Activated naive CD8-positive, alpha-beta T cell treated with anti-CD3 and anti-CD28 coated beads, Interleukin-2, amount 50 U/mL, for 24 hours (primary cell): ENCODE measurements around the gene PLA2G2F.

ENCODE experiments used
- ATAC-seq: fragments of 150-1000 bp; cut with Tn5 transposase; one replicate; pipeline ENCODE4 v1.10.0; 2021
- DNase-seq: peaks from one replicate; pipeline ENCODE4 v3.0.0; 2021
- H3K27ac Mint-ChIP-seq: one replicate; pipeline ENCODE4 v1.8.0; 2021; ENCODE audit warnings: mild to moderate bottlenecking, mixed read lengths
- H3K27me3 Mint-ChIP-seq: one replicate; pipeline ENCODE4 v1.8.0; 2021; ENCODE audit warnings: mixed read lengths
- H3K36me3 Mint-ChIP-seq: one replicate; pipeline ENCODE4 v1.8.0; 2021; ENCODE audit warnings: low read depth, mixed read lengths
- H3K4me1 Mint-ChIP-seq: one replicate; pipeline ENCODE4 v1.8.0; 2021; ENCODE audit warnings: mixed read lengths
- H3K4me3 Mint-ChIP-seq: one replicate; pipeline ENCODE4 v1.8.0; 2021; ENCODE audit warnings: mild to moderate bottlenecking, moderate library complexity, mixed read lengths
- H3K9me3 Mint-ChIP-seq: one replicate; pipeline ENCODE4 v1.8.0; 2021; ENCODE audit warnings: mixed read lengths

PLA2G2F gene

GRCh38 chr1:20143734-20144565 lies 4.8 kb downstream of the PLA2G2F start:
- ATAC-seq (no peak), DNase-seq (no peak)
- no peaks in the 10 kb centered on the region for H3K9me3 Mint-ChIP-seq
- H3K27ac Mint-ChIP-seq, result no peak overlapping the region
- no peaks in the 10 kb centered on the region for H3K4me1 Mint-ChIP-seq
- no peak overlapping the region for H3K4me3 Mint-ChIP-seq
- H3K27me3 Mint-ChIP-seq, result no peaks in the 10 kb centered on the region
- H3K36me3 Mint-ChIP-seq, result no peaks in the 10 kb centered on the region

- H3K27me3 Mint-ChIP-seq, result peaks cover 2% of the 10 kb centered on the region
- H3K27ac Mint-ChIP-seq, result no peak overlapping the region
- no peaks in the 10 kb centered on the region for H3K36me3 Mint-ChIP-seq
- H3K4me1 Mint-ChIP-seq, result peaks cover 3% of the 10 kb centered on the region
- no peak for DNase-seq
- H3K9me3 Mint-ChIP-seq, result no peaks in the 10 kb centered on the region
- no peak for ATAC-seq
- H3K4me3 Mint-ChIP-seq, result no peak overlapping the region
Measured at GRCh38 chr1:20147846-20148570, 8.9 kb downstream of the PLA2G2F start.

GRCh38 chr1:20148571-20149500 lies 9.7 kb downstream of the PLA2G2F start:
- no peak overlapping the region for H3K27ac Mint-ChIP-seq
- no peak overlapping the region for H3K4me3 Mint-ChIP-seq

GRCh38 chr1:20149601-20150325 lies 10.6 kb downstream of the PLA2G2F start:
- H3K27me3 Mint-ChIP-seq, result peaks cover 2% of the 10 kb centered on the region
- no peaks in the 10 kb centered on the region for H3K9me3 Mint-ChIP-seq
- ATAC-seq, result no peak
- no peak overlapping the region for H3K4me3 Mint-ChIP-seq
- H3K4me1 Mint-ChIP-seq, result peaks cover 9% of the 10 kb centered on the region
- H3K27ac Mint-ChIP-seq, result no peak overlapping the region
- no peaks in the 10 kb centered on the region for H3K36me3 Mint-ChIP-seq
- no peak for DNase-seq

More at GRCh38 chr1:20148571-20149500, 9.7 kb downstream of the PLA2G2F start:
- DNase-seq, result no peak
- H3K36me3 Mint-ChIP-seq, result no peaks in the 10 kb centered on the region
- H3K27me3 Mint-ChIP-seq, result peaks cover 2% of the 10 kb centered on the region
- ATAC-seq, result no peak
- no peaks in the 10 kb centered on the region for H3K9me3 Mint-ChIP-seq
- H3K4me1 Mint-ChIP-seq, result peaks cover 3% of the 10 kb centered on the region

- Mint-ChIP-seq H3K9me3 (no peaks in the 10 kb centered on the region), H3K4me3 (no peak overlapping the region), H3K27ac (no peak overlapping the region), H3K36me3 (no peaks in the 10 kb centered on the region), H3K27me3 (peaks cover 2% of the 10 kb centered on the region), H3K4me1 (peaks cover 10% of the 10 kb centered on the region)
- ATAC-seq (no peak), DNase-seq (no peak)
Measured at GRCh38 chr1:20150326-20150705, 11.2 kb downstream of the PLA2G2F start.

- peaks cover 10% of the 10 kb centered on the region for H3K4me1 Mint-ChIP-seq
- H3K4me3 Mint-ChIP-seq, result no peak overlapping the region
- ATAC-seq (no peak), DNase-seq (no peak)
- no peaks in the 10 kb centered on the region for H3K36me3 Mint-ChIP-seq
- no peak overlapping the region for H3K27ac Mint-ChIP-seq
- H3K27me3 Mint-ChIP-seq, result peaks cover 2% of the 10 kb centered on the region
- H3K9me3 Mint-ChIP-seq, result no peaks in the 10 kb centered on the region
Measured at GRCh38 chr1:20150969-20151368, 11.8 kb downstream of the PLA2G2F start.

- peak overlapping the region; percentile 39 for H3K27ac Mint-ChIP-seq
- peak; percentile 84 for DNase-seq
- H3K36me3 Mint-ChIP-seq, result no peaks in the 10 kb centered on the region
- peak; percentile 81 for ATAC-seq
- H3K4me1 Mint-ChIP-seq, result peaks cover 10% of the 10 kb centered on the region
- peaks cover 2% of the 10 kb centered on the region for H3K27me3 Mint-ChIP-seq
- no peaks in the 10 kb centered on the region for H3K9me3 Mint-ChIP-seq
- H3K4me3 Mint-ChIP-seq, result peak overlapping the region; percentile 61
Measured at GRCh38 chr1:20151906-20152598, 12.9 kb downstream of the PLA2G2F start.

- Mint-ChIP-seq H3K4me3 (peak overlapping the region; percentile 61), H3K9me3 (no peaks in the 10 kb centered on the region), H3K4me1 (peaks cover 10% of the 10 kb centered on the region), H3K27me3 (peaks cover 2% of the 10 kb centered on the region), H3K27ac (peak overlapping the region; percentile 39), H3K36me3 (no peaks in the 10 kb centered on the region)
- ATAC-seq (peak; percentile 12), DNase-seq (no peak)
Measured at GRCh38 chr1:20152599-20152930, 13.4 kb downstream of the PLA2G2F start.

GRCh38 chr1:20153000-20153418 lies 13.9 kb downstream of the PLA2G2F start:
- Mint-ChIP-seq H3K27ac (no peak overlapping the region), H3K9me3 (no peaks in the 10 kb centered on the region), H3K27me3 (peaks cover 2% of the 10 kb centered on the region), H3K36me3 (no peaks in the 10 kb centered on the region), H3K4me1 (peaks cover 10% of the 10 kb centered on the region), H3K4me3 (no peak overlapping the region)
- ATAC-seq (no peak), DNase-seq (no peak)

- no peak overlapping the region for H3K27ac Mint-ChIP-seq
- H3K4me1 Mint-ChIP-seq, result peaks cover 10% of the 10 kb centered on the region
- H3K9me3 Mint-ChIP-seq, result peaks cover 5% of the 10 kb centered on the region
- H3K36me3 Mint-ChIP-seq, result no peaks in the 10 kb centered on the region
- peaks cover 2% of the 10 kb centered on the region for H3K27me3 Mint-ChIP-seq
- H3K4me3 Mint-ChIP-seq, result no peak overlapping the region
- ATAC-seq (no peak), DNase-seq (no peak)
Measured at GRCh38 chr1:20154301-20154831, 15.2 kb downstream of the PLA2G2F start.

- Mint-ChIP-seq H3K9me3 (peaks cover 20% of the 10 kb centered on the region), H3K27me3 (no peaks in the 10 kb centered on the region), H3K36me3 (peaks cover 6% of the 10 kb centered on the region), H3K4me1 (peaks cover 6% of the 10 kb centered on the region), H3K4me3 (no peak overlapping the region), H3K27ac (no peak overlapping the region)
- no peak for ATAC-seq
- DNase-seq, result peak; percentile 32
Measured at GRCh38 chr1:20158358-20159070, 19.4 kb downstream of the PLA2G2F start.

- Mint-ChIP-seq H3K27me3 (no peaks in the 10 kb centered on the region), H3K36me3 (peaks cover 9% of the 10 kb centered on the region), H3K4me3 (no peak overlapping the region), H3K4me1 (no peaks in the 10 kb centered on the region), H3K9me3 (peaks cover 25% of the 10 kb centered on the region), H3K27ac (no peak overlapping the region)
- ATAC-seq (no peak), DNase-seq (no peak)
Measured at GRCh38 chr1:20160034-20160433, 20.9 kb downstream of the PLA2G2F start.

- Mint-ChIP-seq H3K36me3 (peaks cover 12% of the 10 kb centered on the region), H3K4me3 (no peak overlapping the region), H3K9me3 (peaks cover 21% of the 10 kb centered on the region), H3K4me1 (no peaks in the 10 kb centered on the region), H3K27ac (no peak overlapping the region), H3K27me3 (peaks cover 3% of the 10 kb centered on the region)
- ATAC-seq (no peak), DNase-seq (no peak)
Measured at GRCh38 chr1:20164694-20165202, 25.6 kb downstream of the PLA2G2F start.
